Measurements from ENCODE around the gene TYSND1. TPM values are rescaled to one million over a fixed set of nuclear protein-coding genes. Genes with fewer than 3 reads are reported as not detected.

TYSND1 gene
- total RNA-seq, 1 experiment from 2014 or later = 13.6 TPM

DNA sequence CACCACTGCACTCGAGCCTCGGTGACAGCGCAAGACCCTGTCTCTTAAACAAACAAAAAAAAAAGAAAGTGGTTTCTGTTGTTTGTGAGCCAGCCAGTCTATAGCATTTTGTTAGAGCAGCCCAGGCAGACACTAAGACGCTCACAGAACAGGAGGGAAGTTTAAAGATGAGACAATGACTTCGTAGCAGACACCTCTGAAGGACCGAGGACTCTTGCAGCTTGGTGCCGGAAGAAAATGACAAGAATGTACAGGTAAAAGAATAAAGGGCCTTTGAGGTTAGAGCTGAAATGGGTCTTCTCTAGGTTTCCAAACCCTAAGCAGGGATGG lies 54.1 kb downstream of the TYSND1 start:
- H3K4me2 ChIP-seq (ENCODE audit: low read length) = no peak overlapping the region
- DNase-seq (ENCODE audit: low read depth, low spot score) = no peak
- no peaks in the 10 kb centered on the region for H3K4me1 ChIP-seq (ENCODE audit: control insufficient read depth in 1 of 2, insufficient read depth in 2 of 2, low read length in 2 of 2)
- no peak overlapping the region for H3K9ac ChIP-seq (ENCODE audit: low read length)
- H3K9me2 ChIP-seq (ENCODE audit: insufficient read depth) = no peaks in the 10 kb centered on the region
- ATAC-seq = no peak
- RAD21 ChIA-PET (ENCODE audit: low non-redundant PET in 1 of 2, low total read pairs in 2 of 2, uncharacterized antibody in 2 of 2, unreplicated experiment in 2 of 2) = no interaction called here
- no peaks in the 10 kb centered on the region for H4K20me1 ChIP-seq (ENCODE audit: insufficient read depth)
- no peak overlapping the region for H2AFZ ChIP-seq (ENCODE audit: low read depth, low read length, poor library complexity, severe bottlenecking)
- CTCF ChIA-PET = no interaction called here
- no peaks in the 10 kb centered on the region for H3K27me3 ChIP-seq (ENCODE audit: insufficient read depth, low read length)
- no TSS peak for BruUV-seq (replicated peaks)
- H3K27ac ChIP-seq (ENCODE audit: low read depth, low read length) = no peak overlapping the region
- intact Hi-C loops (cut with micrococcal nuclease) = no loop called here
- POLR2A ChIA-PET = no interaction called here
- no peak overlapping the region for H3K4me3 ChIP-seq (replicated peaks in 1 of 2; ENCODE audit: low read depth in 1 of 2, low read length in 2 of 2)
- no peaks in the 10 kb centered on the region for H3K79me2 ChIP-seq (ENCODE audit: insufficient read depth, low read length)
- H3K36me3 ChIP-seq (ENCODE audit: control insufficient read depth in 1 of 2, insufficient read depth in 2 of 2, low read length in 2 of 2) = peaks cover 7 to 18% of the 10 kb centered on the region in 2 experiments; a peak in 3 of 4 replicates
- TF ChIP-seq SP1 (IDR thresholded peaks at IDR 0.05; ENCODE audit: low read depth) = no peak
- TF ChIP-seq ZBTB33 (IDR thresholded peaks at IDR 0.05; ENCODE audit: extremely low read depth, insufficient replicate concordance, low read length) = no peak
- no peak for TF ChIP-seq ZNF274 (IDR thresholded peaks at IDR 0.05; ENCODE audit: low read depth, low read length)
- TF ChIP-seq, protein P1, sequence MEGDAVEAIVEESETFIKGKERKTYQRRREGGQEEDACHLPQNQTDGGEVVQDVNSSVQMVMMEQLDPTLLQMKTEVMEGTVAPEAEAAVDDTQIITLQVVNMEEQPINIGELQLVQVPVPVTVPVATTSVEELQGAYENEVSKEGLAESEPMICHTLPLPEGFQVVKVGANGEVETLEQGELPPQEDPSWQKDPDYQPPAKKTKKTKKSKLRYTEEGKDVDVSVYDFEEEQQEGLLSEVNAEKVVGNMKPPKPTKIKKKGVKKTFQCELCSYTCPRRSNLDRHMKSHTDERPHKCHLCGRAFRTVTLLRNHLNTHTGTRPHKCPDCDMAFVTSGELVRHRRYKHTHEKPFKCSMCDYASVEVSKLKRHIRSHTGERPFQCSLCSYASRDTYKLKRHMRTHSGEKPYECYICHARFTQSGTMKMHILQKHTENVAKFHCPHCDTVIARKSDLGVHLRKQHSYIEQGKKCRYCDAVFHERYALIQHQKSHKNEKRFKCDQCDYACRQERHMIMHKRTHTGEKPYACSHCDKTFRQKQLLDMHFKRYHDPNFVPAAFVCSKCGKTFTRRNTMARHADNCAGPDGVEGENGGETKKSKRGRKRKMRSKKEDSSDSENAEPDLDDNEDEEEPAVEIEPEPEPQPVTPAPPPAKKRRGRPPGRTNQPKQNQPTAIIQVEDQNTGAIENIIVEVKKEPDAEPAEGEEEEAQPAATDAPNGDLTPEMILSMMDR (IDR thresholded peaks at IDR 0.05 in 2 of 3, conservative IDR thresholded peaks at IDR 0.05 in 1 of 3; ENCODE audit: borderline replicate concordance in 1 of 3, insufficient read depth in 1 of 3, low read depth in 2 of 3, low read length in 2 of 3) = no peak
- TF ChIP-seq RAD21 (IDR thresholded peaks at IDR 0.05; ENCODE audit: low read depth) = no peak
- no peak for TF ChIP-seq EZH2 (IDR thresholded peaks at IDR 0.05)
- no peaks in the 10 kb centered on the region for H3K9me3 ChIP-seq (ENCODE audit: control insufficient read depth in 1 of 2, insufficient read depth in 1 of 2, low read depth in 1 of 2, low read length in 2 of 2)

All from HCT116 (cell line).